SW480 (cell line): ENCODE data around the gene RTF2.
"Not testable (repeated sequence)": the region's sequence is repeated elsewhere in the genome, so short reads cannot be mapped to it uniquely, and the experiment has no call there.

Experiments used
- DNase-seq: peaks from one replicate; pipeline ENCODE4 v3.0.0-alpha.2; 2016; ENCODE audit warnings: low spot score

Gene RTF2

DNA sequence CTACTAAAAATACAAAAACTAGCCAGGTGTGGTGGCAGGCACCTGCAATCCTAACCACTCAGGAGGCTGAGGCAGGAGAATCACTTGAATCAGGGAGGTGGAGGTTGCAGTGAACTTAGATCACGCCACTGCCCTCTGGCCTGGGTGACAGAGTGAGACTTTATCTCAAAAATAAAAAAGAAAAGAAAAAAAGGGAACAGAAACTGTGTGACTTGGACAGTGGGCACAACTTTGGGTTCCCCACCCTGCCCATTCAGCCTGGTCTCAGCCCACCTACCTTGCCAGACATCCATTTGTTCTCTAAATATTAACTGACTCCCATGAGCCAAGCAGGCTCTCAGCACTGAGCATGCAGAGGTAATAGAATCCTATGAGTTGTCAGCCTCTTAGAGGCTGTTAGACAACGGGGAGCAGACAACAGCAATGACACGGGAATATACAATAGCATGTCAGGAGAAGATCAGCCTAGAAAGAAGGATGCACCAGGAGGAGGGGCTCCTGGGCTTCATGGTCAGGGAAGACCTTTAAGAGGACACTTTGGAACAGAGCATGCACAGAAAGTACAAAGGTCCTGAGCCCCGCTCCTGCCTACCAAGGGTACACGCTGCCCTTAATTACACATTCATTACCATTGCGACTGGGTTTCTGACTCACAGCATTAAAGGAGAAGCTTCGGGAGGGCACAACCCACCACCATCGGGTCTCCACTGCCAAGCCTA, 84.6 kb downstream of the RTF2 start:
- peak; percentile 61 for DNase-seq

GRCh38 chr20:56554869-56555268, 86.4 kb downstream of the RTF2 start:
- peak; percentile 99 for DNase-seq

DNA sequence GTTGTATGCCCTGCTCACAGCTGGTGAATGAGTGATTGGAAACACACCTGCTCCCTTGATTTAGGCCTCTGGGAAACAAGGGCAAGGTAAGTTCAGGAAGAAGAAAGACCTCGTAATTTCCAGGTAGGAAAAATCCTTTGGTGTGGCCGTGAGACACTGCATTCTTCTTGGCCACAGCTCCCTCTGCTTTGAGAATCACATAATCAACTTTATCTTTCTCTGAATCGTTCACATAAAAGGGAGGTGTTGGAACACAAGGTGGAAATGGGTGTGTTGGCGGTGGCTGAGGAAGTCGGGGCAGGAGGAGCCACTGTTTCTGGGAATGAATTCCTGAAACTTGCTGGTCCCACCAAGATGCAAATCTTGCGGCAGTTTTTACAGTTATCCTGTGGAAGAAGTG, 90.5 kb downstream of the RTF2 start:
- DNase-seq: peak; percentile 83

DNA sequence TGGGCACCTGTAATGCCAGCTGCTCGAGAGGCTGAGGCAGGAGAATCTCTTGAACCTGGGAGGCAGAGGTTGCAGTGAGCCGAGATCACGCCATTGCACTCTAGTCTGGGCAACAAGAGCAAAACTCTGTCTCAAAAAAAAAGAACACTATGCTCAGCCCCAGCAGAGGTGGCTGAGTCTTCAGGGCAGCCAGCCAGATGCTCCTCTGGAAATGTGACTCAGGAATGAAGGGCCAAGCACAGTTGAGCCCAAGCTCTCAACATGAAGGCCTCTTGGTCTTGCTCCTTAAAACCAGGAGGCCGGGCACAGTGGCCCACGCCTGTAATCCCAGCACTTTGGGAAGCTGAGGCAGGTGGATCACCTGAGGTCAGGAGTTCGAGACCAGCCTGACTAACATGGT, 96.1 kb downstream of the RTF2 start:
- not testable (repeated sequence) for DNase-seq

GRCh38 chr20:56565511-56565910, 97.1 kb downstream of the RTF2 start:
- no peak for DNase-seq

- no peak for DNase-seq
Measured at GRCh38 chr20:56566621-56567020, 98.2 kb downstream of the RTF2 start.
